GM08714 (cell line): Measurements from ENCODE around the gene EXOC5.

Experiments used
- H3K4me3 ChIP-seq: fragments of 200-500 bp; sonication (Bioruptor generic); 2 replicates; pipeline ENCODE4 v1.5.1; 2014; ENCODE audit warnings: mild to moderate bottlenecking, low read length, inconsistent platforms
- ZNF274 ChIP-seq: IDR thresholded peaks from 2 replicates; pipeline ENCODE4 v1.6.1; 2012; ENCODE audit warnings: mild to moderate bottlenecking, low read depth, low read length

Gene EXOC5, protein sequence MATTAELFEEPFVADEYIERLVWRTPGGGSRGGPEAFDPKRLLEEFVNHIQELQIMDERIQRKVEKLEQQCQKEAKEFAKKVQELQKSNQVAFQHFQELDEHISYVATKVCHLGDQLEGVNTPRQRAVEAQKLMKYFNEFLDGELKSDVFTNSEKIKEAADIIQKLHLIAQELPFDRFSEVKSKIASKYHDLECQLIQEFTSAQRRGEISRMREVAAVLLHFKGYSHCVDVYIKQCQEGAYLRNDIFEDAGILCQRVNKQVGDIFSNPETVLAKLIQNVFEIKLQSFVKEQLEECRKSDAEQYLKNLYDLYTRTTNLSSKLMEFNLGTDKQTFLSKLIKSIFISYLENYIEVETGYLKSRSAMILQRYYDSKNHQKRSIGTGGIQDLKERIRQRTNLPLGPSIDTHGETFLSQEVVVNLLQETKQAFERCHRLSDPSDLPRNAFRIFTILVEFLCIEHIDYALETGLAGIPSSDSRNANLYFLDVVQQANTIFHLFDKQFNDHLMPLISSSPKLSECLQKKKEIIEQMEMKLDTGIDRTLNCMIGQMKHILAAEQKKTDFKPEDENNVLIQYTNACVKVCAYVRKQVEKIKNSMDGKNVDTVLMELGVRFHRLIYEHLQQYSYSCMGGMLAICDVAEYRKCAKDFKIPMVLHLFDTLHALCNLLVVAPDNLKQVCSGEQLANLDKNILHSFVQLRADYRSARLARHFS

DNA sequence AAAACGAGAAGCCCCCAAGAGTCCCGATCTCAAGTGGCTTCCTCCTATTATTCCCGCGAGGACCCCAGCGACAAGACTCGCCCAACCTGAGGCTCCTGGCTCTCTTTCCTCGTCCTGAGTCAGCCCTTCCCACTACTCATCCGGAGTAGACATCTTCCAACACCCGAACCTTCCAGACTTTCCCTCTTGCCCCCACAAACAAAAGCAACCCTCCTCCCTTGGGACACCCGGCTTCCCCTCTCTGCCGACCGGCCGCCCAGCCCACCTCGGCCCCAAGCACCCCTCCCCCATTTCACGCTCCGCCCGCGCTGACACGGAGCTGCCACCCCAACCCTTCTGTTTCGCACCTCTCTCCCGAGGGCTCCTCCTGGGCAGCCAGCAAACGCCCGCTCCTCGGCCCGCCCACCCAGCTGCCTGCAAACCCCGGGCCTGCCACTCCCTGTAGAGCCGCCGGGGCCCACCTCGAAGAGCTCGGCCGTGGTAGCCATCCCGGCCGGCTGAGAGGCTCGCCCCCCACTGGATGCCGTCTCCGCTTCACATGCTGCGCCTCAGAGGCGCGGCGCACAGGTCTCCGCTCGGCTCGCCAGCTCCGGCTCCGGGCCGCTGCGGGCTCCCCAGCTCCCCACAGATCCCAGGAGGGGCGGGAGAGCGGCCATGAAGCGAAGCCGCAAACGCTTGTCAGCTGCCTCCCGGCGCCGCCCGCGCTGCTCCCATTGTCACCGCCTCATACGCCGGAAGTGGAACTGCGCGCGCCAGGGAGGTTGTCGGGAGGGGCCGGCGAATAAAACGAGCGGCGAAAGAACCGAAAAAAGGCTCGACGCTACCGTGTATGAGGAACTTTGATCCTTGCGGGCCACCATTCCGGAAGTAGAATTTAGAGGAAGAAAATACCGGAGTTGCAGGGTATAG is at the start of gene EXOC5, which contains the start of gene AP5M1:
TSS of gene EXOC5 (minus strand) at position 745 of the 909 bp plus-strand sequence. CDS start at position 488, 257 bp downstream.
TSS of gene AP5M1 (plus strand) at position 811 of the 909 bp plus-strand sequence. CDS start 344 bp downstream, outside the sequence.
- H3K4me3 ChIP-seq = peak within 1 kb of the TSS; percentile 87
- TF ChIP-seq ZNF274 = no peak

DNA sequence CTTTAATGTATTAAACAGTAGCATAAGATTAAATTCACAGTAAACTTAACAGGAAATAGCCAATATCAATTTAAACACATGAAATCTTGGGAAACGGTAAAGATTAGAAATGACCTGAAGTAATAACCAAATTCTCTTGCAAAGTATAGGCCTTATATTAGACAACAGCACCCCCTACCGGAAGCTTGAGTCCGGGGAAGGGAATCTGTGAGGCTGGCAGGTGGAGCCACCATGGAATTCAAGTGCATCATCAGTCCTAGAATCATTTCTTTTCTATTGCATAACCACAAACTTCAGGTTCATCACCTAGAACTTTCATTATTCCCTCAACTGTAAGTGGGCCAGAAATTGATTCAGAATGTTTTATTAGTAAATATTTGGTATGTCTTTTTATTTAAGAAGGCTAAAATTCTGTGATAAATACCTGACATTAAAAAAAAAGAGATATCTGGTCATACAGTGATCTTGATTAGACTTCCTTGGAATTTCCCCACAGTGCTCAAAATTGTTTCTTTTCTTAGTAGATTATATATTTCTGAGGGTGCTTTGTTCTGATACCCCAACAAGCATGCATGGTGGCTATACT is 48.6 kb upstream of the EXOC5 start:
- TF ChIP-seq ZNF274 = no peak
- no peak overlapping the region for H3K4me3 ChIP-seq

DNA sequence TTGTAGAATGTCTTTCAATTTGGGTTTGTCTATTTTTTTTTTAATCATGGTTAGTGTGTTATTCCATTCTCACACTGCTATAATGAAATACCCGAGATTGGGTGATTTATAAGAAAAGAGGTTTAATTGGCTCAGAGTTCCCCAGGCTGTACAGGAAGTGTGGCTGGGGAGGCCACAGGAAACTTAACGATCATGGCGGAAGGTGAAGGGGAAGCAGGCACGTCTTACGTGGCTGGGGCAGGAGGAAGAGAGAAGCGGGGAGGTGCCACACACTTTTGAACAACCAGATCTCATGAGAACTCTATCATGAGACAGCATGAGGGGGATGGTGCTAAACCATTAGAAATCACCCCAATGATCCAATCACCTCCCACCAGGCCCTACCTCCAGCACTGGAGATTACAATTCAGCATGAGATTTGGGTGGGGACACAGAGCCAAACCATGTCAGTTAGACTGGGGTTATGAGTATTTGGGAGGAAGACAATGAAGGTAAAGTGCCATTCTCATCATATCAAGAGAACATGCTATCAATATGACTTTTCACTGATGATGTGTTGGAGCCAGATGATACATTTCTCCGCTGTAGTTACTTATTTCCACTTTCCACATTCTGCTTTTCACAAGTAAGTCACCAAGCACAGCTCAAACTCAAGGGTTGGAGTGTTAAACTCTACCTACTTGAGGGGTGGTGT is 45.8 kb upstream of the EXOC5 start:
- no peak for TF ChIP-seq ZNF274
- H3K4me3 ChIP-seq = no peak overlapping the region

DNA sequence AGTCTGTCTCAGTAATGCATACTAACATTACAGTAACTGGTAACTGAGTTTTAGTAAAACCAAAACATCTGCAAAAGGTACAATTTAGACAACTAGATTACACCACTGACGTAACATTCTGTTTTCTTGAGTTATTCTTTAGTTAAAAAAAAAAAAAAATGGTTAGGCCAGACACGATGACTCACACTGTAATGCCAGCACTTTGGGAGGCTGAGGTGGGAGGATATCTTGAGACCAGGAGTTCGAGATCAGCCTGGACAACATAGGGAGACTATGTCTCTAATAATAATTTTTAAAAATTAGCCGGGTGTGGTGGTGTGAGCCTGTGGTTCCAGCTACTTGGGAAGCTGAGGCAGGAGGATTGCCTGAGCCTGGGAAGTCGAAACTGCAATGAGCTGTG is 34.2 kb upstream of the EXOC5 start:
- H3K4me3 ChIP-seq = no peak overlapping the region
- no peak for TF ChIP-seq ZNF274

DNA sequence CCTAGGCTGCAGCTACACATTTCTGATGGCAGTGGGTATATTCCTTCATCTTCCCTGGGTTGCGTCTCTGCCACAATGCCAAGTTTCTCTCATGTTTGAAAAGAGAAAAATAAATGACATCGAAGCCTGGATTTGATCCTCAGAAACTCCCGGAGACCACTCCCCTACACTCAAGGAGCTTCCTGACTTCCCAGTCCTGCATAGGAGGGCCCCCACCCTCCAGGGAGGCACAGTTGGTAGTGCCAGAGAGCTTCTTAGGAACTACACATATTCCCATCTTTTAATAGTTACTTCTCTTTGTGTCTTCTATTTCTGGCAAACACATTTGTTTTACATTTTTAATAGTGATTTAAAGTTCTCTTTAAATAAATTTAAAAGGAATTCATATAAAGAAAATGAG is 30.8 kb upstream of the EXOC5 start:
- no peak overlapping the region for H3K4me3 ChIP-seq
- no peak for TF ChIP-seq ZNF274

DNA sequence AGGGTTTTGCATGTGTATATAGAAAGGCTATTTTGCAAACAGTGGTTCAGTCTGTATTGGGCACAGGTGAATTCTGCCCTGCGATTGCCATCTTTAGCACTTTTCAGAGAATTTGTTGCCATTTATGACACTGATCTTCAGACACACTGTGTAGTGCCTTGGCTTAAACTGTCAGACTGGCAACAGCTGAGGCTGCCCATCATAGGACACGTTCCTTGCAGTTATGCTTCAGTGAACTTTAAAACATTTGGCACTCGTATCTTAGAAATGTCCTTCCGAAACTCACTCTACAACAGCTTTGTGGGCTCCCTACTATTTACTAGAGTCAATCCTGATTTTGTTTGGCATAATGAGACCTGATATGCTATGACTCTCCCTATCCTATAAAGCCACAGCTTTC is 29.1 kb upstream of the EXOC5 start:
- TF ChIP-seq ZNF274 = no peak
- H3K4me3 ChIP-seq = no peak overlapping the region

DNA sequence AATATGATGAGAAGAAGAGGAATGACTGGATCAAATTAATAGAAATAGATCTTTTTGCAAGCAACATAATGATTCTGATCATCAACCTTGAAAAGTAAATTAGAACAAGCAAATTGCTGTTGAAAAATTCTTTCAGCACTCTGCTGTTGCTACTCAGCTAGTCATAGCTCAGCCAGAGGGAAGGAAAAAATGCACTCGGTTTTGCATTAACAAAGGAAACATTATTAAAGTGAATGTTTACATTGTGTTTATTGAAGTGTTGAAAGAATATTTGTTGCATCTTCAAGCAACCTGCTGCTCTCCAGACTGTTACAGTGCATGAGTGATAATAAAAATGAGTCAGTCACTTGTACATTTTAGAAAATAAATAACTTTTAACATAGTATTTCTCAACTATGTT is 26.5 kb upstream of the EXOC5 start:
- TF ChIP-seq ZNF274 = no peak
- H3K4me3 ChIP-seq = no peak overlapping the region

DNA sequence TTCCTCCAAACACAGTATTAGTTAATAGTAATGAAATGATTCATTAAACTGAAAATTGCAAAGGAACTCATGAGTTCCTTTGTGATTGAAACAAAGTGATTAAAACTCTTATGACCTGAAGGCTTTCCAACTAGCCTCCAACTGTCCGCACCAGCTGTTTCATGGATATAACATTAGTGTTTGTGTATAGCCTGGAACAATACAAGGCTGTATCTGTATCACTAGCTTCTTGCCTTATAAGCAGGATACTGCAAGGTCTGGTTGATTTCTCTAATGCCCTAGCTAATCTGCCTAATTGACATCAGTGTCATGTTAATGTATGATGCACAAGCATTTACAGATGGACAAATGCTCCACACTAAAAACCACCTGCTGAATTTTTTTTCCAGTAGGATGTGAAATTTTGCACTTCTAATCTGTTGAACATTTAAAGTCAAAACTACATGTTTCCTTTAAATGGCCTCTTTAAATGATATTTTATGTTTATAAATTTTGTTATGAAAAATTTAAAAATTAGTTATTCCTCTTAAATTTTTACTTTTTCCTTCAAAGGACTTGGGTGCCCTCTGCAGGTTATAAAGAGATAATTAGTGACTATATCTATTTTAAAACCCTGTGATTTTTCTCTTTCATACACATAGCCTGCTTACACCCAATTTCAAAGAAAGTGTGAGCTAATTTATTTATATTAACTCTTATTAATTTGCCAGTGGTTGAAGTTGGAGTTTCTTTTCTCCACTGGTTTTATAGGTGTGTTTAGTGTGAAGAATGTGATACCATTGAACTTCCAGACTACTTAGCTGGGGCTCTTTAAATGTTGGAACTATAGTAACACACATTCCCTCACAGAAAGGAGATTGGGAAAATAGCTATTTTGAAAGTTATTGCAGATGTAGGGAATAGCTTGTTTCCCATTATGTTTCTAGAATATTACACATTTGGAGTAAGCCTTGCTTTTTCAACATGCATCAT is 25.4 kb upstream of the EXOC5 start:
- TF ChIP-seq ZNF274 = no peak
- H3K4me3 ChIP-seq = no peak overlapping the region

DNA sequence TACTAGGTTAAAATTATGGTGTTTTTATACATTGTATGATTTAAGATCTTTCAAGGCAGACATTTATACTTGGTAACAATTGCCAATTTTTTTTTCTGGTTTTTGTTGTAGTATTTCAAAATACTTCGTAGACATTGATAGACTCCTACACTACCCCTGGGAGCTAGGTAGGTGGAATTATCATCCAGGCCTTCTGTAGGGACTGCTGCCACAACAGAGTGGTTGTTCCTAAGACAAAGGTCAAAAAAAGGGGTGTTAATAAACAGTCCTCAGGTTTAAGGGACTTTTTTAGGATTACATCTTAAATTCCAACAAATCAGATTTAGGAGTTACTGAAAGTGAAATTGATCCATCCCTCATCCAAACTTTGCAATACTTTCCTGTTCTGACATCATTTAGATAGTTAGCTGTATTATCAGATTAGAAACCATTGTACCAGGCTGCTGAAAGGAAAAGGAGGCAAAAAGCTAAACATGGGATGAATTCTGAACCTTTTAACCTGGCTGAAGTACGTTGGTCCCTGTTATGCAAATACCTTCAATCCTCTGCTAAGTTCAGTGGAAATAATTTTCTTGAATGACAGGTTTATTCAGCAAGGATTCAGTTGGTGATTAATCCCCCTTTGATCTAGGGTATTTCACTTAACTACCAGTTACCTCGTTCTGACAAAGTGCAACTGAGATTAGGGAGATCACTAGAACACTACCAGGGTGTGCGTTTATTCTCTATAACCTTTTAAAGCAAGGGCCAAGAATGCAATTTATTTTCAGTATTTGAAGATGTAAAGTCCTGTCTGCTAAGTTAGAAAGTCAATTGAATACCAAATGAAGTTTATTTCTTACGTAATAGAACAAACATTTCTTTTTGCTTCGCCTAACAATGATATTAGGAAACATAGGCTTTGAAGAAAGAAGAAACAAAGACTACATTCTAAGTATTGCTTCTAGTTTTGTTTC is 23.3 kb upstream of the EXOC5 start:
- no peak overlapping the region for H3K4me3 ChIP-seq
- TF ChIP-seq ZNF274 = no peak

DNA sequence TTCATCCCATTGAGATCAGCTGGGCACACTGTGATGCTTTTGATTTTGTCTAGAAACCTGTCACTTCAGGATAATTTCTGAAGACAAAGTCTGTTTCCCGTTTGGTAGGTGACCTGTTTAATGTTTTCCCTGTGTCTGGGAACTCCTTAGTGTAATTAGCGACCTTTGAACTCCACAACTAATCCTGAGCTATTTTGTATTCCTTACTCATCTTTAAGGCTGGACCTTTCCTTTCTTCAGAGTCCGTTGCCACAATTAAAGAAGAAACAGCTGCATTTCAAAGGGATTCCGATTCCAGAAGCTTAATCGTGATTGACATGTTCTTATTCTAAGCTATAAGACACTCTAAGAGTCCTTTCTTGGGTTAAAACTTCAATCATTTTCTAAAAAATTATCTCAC is 22.0 kb upstream of the EXOC5 start:
- H3K4me3 ChIP-seq = no peak overlapping the region
- TF ChIP-seq ZNF274 = no peak

DNA sequence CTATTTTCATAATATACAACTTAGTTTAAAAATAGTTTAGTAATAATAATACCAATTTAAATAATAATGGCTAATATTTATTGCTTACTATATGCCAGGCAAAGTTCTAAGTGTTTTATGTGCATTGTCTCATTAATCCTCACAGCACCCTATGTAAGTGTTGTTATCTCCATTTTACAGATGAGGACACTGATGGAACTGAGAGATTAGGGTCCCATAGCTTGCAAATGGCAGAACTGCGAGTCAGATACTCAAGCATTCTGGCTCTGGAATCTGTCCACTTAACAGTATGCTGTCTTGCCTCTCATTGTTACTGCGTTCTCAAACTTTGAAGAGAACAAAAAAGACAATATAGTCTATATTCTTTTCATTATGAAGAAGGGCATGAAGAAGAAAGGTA is 19.0 kb upstream of the EXOC5 start:
- TF ChIP-seq ZNF274 = no peak
- no peak overlapping the region for H3K4me3 ChIP-seq
